Caco-2 (cell line): ENCODE results near the gene CLSTN1. TPM values are rescaled to one million over a fixed set of nuclear protein-coding genes. Genes with fewer than 3 reads are reported as not detected.

Experiments used
- BruUV-seq: library from RNA; stranded (reverse); fragments of 400-500 nt; replicated peaks from 2 replicates; lab custom pipeline; 2021; lab: Mats Ljungman, UMichigan
- CTCF ChIA-PET: fragments of 300-600 bp; sonication (Branson Sonifier 250); formaldehyde crosslinking; loops from one replicate; lab custom pipeline; 2022; ENCODE audit warnings: antibody characterized with exemption; lab: Charles Lee
- POLR2A ChIA-PET: fragments of 300-600 bp; sonication (Branson Sonifier 250); formaldehyde crosslinking; loops from one replicate; lab custom pipeline; 2022; ENCODE audit warnings: antibody characterized with exemption; lab: Charles Lee
- DNase-seq, 2 experiments: peaks; one replicate each; pipeline versions ENCODE4 v3.0.0 to v3.0.0-alpha.2; 2020 to 2022
- H3K27me3 ChIP-seq: replicated peaks from 2 replicates; pipeline ENCODE4 v1.6.0; 2011; ENCODE audit warnings: low read length; ENCODE audit not compliant: control insufficient read depth, insufficient read depth
- H3K36me3 ChIP-seq: 2 replicates; pipeline ENCODE4 v1.5.1; 2011; ENCODE audit warnings: low read length; ENCODE audit not compliant: control insufficient read depth, insufficient read depth
- H3K4me1 ChIP-seq: fragments of 250-450 bp; sonication (Bioruptor Pico); 2 replicates; pipeline ENCODE4 v1.5.1; 2020; ENCODE audit warnings: mild to moderate bottlenecking
- H3K4me3 ChIP-seq: 2 replicates; pipeline ENCODE4 v1.5.1; 2011; ENCODE audit warnings: low read depth, mild to moderate bottlenecking, control low read depth, low read length
- H3K9me3 ChIP-seq: fragments of 250-450 bp; sonication (Bioruptor Pico); 2 replicates; pipeline ENCODE4 v1.5.1; 2020; ENCODE audit warnings: mild to moderate bottlenecking, moderate library complexity
- H3K27ac Mint-ChIP-seq: one replicate; pipeline ENCODE4 v1.8.0; 2022; ENCODE audit warnings: mixed read lengths; ENCODE audit not compliant: unreplicated experiment
- H3K27me3 Mint-ChIP-seq: one replicate; pipeline ENCODE4 v1.8.0; 2022; ENCODE audit warnings: mixed read lengths; ENCODE audit not compliant: insufficient read depth, unreplicated experiment
- H3K36me3 Mint-ChIP-seq: one replicate; pipeline ENCODE4 v1.8.0; 2022; ENCODE audit warnings: mild to moderate bottlenecking, mixed read lengths; ENCODE audit not compliant: insufficient read depth, unreplicated experiment
- H3K4me1 Mint-ChIP-seq: one replicate; pipeline ENCODE4 v1.8.0; 2022; ENCODE audit warnings: low read depth, mixed read lengths; ENCODE audit not compliant: unreplicated experiment
- H3K4me3 Mint-ChIP-seq: one replicate; pipeline ENCODE4 v1.8.0; 2022; ENCODE audit warnings: mild to moderate bottlenecking, moderate library complexity, mixed read lengths; ENCODE audit not compliant: unreplicated experiment
- H3K9me3 Mint-ChIP-seq: one replicate; pipeline ENCODE4 v1.8.0; 2022; ENCODE audit warnings: mixed read lengths; ENCODE audit not compliant: unreplicated experiment
- intact Hi-C: fragments of 100-400 bp; cut with micrococcal nuclease; formaldehyde crosslinking; loops from one replicate; pipeline ENCODE4 v1.10.0; 2022; ENCODE audit not compliant: unreplicated experiment
- total RNA-seq: library from RNA; stranded (reverse); gene quantifications from 2 replicates; pipeline ENCODE4 v1.2.3, GENCODE V29; 2022
- TF ChIP-seq, protein P1 (sequence below), 2 experiments: fragments of 200-600 bp in 1 of 2; IDR thresholded peaks; 1 replicate in 1 of 2; 2 replicates in 1 of 2; pipeline versions ENCODE4 v1.5.1 to v1.8.0; 2011 to 2022; ENCODE audit warnings: antibody characterized with exemption in 1 of 2, control low read depth in 1 of 2, inconsistent platforms in 1 of 2, low read depth in 1 of 2, low read length in 1 of 2, mild to moderate bottlenecking in 1 of 2, moderate library complexity in 1 of 2; ENCODE audit not compliant: insufficient read depth in 1 of 2, severe bottlenecking in 1 of 2, unreplicated experiment in 1 of 2

CLSTN1 gene
- total RNA-seq, 1 experiment from 2014 or later: 102 TPM

DNA sequence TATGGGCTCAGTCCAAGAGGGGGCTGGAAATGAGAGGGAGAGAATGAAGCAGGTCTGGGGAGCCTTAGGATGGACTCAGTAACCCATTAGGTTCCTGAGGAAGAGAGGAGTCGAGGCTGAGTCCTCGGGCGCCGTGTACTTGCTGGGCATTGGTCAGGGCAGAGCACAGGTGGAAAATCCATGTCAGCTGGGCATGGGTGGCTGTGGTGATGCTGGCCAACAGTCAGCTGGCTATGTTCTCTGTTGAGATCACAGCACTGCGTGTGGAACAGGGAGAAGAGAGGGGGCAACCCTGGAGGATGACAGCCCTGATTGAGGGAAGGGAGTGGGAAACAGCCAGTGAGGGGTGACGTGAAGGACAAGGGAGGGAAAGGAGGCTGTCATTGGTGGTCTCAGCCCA is 43.1 kb upstream of the CLSTN1 start:
- Histone ChIP-seq H3K36me3 (no peaks in the 10 kb centered on the region), H3K27me3 (no peaks in the 10 kb centered on the region), H3K4me1 (no peaks in the 10 kb centered on the region), H3K9me3 (no peaks in the 10 kb centered on the region), H3K4me3 (no peak overlapping the region)
- POLR2A ChIA-PET: no interaction called here
- DNase-seq: no peak
- Mint-ChIP-seq H3K27ac (peak overlapping the region; percentile 44), H3K4me3 (no peak overlapping the region), H3K9me3 (no peaks in the 10 kb centered on the region), H3K4me1 (no peaks in the 10 kb centered on the region), H3K27me3 (no peaks in the 10 kb centered on the region), H3K36me3 (peaks cover 5% of the 10 kb centered on the region)
- TF ChIP-seq, protein P1, sequence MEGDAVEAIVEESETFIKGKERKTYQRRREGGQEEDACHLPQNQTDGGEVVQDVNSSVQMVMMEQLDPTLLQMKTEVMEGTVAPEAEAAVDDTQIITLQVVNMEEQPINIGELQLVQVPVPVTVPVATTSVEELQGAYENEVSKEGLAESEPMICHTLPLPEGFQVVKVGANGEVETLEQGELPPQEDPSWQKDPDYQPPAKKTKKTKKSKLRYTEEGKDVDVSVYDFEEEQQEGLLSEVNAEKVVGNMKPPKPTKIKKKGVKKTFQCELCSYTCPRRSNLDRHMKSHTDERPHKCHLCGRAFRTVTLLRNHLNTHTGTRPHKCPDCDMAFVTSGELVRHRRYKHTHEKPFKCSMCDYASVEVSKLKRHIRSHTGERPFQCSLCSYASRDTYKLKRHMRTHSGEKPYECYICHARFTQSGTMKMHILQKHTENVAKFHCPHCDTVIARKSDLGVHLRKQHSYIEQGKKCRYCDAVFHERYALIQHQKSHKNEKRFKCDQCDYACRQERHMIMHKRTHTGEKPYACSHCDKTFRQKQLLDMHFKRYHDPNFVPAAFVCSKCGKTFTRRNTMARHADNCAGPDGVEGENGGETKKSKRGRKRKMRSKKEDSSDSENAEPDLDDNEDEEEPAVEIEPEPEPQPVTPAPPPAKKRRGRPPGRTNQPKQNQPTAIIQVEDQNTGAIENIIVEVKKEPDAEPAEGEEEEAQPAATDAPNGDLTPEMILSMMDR (IDR thresholded peaks at IDR 0.05; ENCODE audit: insufficient read depth in 1 of 2, low read depth in 1 of 2, low read length in 1 of 2, severe bottlenecking in 1 of 2, unreplicated experiment in 1 of 2): no peak
- BruUV-seq: no TSS peak
- CTCF ChIA-PET: interaction anchor here (0.6 to 1.0 kb wide), 2 partner anchors 44 to 80 kb away, joined by 3 to 5 read pairs; no protein-coding TSS in a partner anchor
- intact Hi-C loops: loop anchor here (1.0 to 10.0 kb wide), 3 partner anchors 83 to 240 kb away; no protein-coding TSS in a partner anchor

DNA sequence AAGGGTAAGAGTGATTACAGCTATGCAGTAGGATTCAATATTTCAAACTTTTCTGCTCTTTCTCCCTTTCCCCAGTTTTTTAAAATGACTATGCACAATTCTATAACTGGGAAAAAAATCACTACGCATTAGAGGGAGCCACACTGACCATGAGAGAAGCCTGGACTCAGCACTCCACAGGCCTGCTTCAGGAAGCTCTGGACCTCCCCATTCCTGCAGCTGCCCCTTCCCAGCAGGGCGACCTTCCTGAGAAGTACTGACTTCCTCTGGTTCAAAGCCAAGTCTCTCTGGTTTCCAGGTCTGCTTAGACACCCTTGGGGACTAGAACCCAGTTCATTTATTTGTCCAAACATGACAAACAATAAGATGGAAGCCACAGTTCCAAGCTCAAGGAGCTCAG is 42.0 kb upstream of the CLSTN1 start:
- no peaks in the 10 kb centered on the region for H3K4me1 ChIP-seq
- no peaks in the 10 kb centered on the region for H3K36me3 ChIP-seq
- Mint-ChIP-seq H3K4me1 (no peaks in the 10 kb centered on the region), H3K27me3 (no peaks in the 10 kb centered on the region), H3K4me3 (no peak overlapping the region), H3K9me3 (no peaks in the 10 kb centered on the region), H3K27ac (no peak overlapping the region), H3K36me3 (peaks cover 5% of the 10 kb centered on the region)
- no TSS peak for BruUV-seq
- no peaks in the 10 kb centered on the region for H3K9me3 ChIP-seq
- H3K27me3 ChIP-seq: no peaks in the 10 kb centered on the region
- intact Hi-C loops: loop anchor here (10.0 kb wide), 1 partner anchor 141 kb away; no protein-coding TSS in a partner anchor
- no peak for DNase-seq
- ChIA-PET CTCF (interaction anchor here (0.7 to 1.2 kb wide), 4 partner anchors 79 to 239 kb away, joined by 3 to 5 read pairs (median 4); no protein-coding TSS in a partner anchor), POLR2A (no interaction called here)
- H3K4me3 ChIP-seq: no peak overlapping the region
- TF ChIP-seq, protein P1 (IDR thresholded peaks at IDR 0.05; ENCODE audit: insufficient read depth in 1 of 2, low read depth in 1 of 2, low read length in 1 of 2, severe bottlenecking in 1 of 2, unreplicated experiment in 1 of 2): no peak

DNA sequence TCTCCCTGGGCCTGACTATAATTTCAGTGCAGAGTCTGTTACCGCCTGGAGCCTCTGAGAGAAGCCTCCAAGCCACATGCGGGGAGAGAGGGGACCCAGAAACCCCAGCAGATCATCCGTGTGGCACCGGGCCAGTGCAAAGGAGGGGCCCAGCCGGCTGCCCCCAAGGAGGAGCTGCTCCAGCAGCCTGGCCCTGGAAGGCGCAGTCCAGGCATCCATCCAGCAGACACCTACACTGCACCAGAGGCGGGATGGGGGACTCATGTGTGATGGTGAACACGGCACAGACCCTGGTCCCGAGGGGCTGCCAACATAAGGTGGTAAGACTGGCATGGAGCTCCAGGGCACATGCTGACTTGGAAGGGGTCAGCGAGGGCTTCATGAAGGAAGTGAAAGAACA is 39.6 kb upstream of the CLSTN1 start:
- intact Hi-C loops: loop anchor here (10.0 kb wide), 1 partner anchor 139 kb away; no protein-coding TSS in a partner anchor
- no peak overlapping the region for H3K4me3 ChIP-seq
- Mint-ChIP-seq H3K27me3 (no peaks in the 10 kb centered on the region), H3K36me3 (peaks cover 5% of the 10 kb centered on the region), H3K27ac (no peak overlapping the region), H3K9me3 (no peaks in the 10 kb centered on the region), H3K4me3 (no peak overlapping the region), H3K4me1 (no peaks in the 10 kb centered on the region)
- H3K9me3 ChIP-seq: no peaks in the 10 kb centered on the region
- BruUV-seq: no TSS peak
- no peaks in the 10 kb centered on the region for H3K36me3 ChIP-seq
- ChIA-PET CTCF (interaction anchor here (1.9 kb wide), 1 partner anchor 79 kb away, joined by 9 read pairs; no protein-coding TSS in a partner anchor), POLR2A (no interaction called here)
- no peak for DNase-seq
- TF ChIP-seq, protein P1 (IDR thresholded peaks at IDR 0.05; ENCODE audit: insufficient read depth in 1 of 2, low read depth in 1 of 2, low read length in 1 of 2, severe bottlenecking in 1 of 2, unreplicated experiment in 1 of 2): no peak
- no peaks in the 10 kb centered on the region for H3K4me1 ChIP-seq
- no peaks in the 10 kb centered on the region for H3K27me3 ChIP-seq
